ENCODE data around the gene PDGFRB. TPM values are rescaled to one million over a fixed set of nuclear protein-coding genes. Genes with fewer than 3 reads are reported as not detected.
"Not testable (repeated sequence)": the region's sequence is repeated elsewhere in the genome, so short reads cannot be mapped to it uniquely, and the experiment has no call there.

PDGFRB gene
- total RNA-seq, 2 experiments from 2014 or later = 53.3 to 68.9 TPM

GRCh38 chr5:150104550-150104870 is 51.1 kb downstream of the PDGFRB start:
- peaks cover 5% of the 10 kb centered on the region for H3K4me1 Mint-ChIP-seq
- no peaks in the 10 kb centered on the region for H3K9me3 Mint-ChIP-seq (ENCODE audit: low read depth)
- ATAC-seq (no peak), DNase-seq (no peak)
- peaks cover 8% of the 10 kb centered on the region for H3K27me3 Mint-ChIP-seq
- H3K27ac Mint-ChIP-seq = no peak overlapping the region
- no peak overlapping the region for H3K4me3 Mint-ChIP-seq
- H3K36me3 Mint-ChIP-seq = no peaks in the 10 kb centered on the region
- CTCF ChIA-PET = no interaction called here

- CTCF ChIA-PET = no interaction called here
- no peak for ATAC-seq
- Mint-ChIP-seq H3K4me1 (peaks cover 5% of the 10 kb centered on the region), H3K4me3 (no peak overlapping the region), H3K27me3 (peaks cover 11% of the 10 kb centered on the region), H3K36me3 (no peaks in the 10 kb centered on the region), H3K27ac (no peak overlapping the region), H3K9me3 (ENCODE audit: low read depth) (no peaks in the 10 kb centered on the region)
- DNase-seq = no peak
Measured at GRCh38 chr5:150103678-150104549, 51.7 kb downstream of the PDGFRB start.

GRCh38 chr5:150101023-150101422 is 54.6 kb downstream of the PDGFRB start:
- Mint-ChIP-seq H3K36me3 (no peaks in the 10 kb centered on the region), H3K4me3 (no peak overlapping the region), H3K27me3 (peaks cover 28% of the 10 kb centered on the region), H3K9me3 (ENCODE audit: low read depth) (no peaks in the 10 kb centered on the region), H3K27ac (no peak overlapping the region), H3K4me1 (no peaks in the 10 kb centered on the region)
- CTCF ChIA-PET = no interaction called here
- DNase-seq (no peak), ATAC-seq (no peak)

- no peaks in the 10 kb centered on the region for H3K9me3 Mint-ChIP-seq (ENCODE audit: low read depth)
- no peak overlapping the region for H3K27ac Mint-ChIP-seq
- no peaks in the 10 kb centered on the region for H3K36me3 Mint-ChIP-seq
- H3K4me3 Mint-ChIP-seq = no peak overlapping the region
- H3K4me1 Mint-ChIP-seq = peaks cover 3% of the 10 kb centered on the region
- ATAC-seq (no peak), DNase-seq (no peak)
- CTCF ChIA-PET = no interaction called here
- H3K27me3 Mint-ChIP-seq = peaks cover 44% of the 10 kb centered on the region
Measured at GRCh38 chr5:150097152-150097551, 58.5 kb downstream of the PDGFRB start.

- H3K9me3 Mint-ChIP-seq (ENCODE audit: low read depth) = no peaks in the 10 kb centered on the region
- peak; percentile 39 for ATAC-seq
- CTCF ChIA-PET = no interaction called here
- peaks cover 60% of the 10 kb centered on the region for H3K27me3 Mint-ChIP-seq
- H3K4me1 Mint-ChIP-seq = peaks cover 8% of the 10 kb centered on the region
- no peak overlapping the region for H3K27ac Mint-ChIP-seq
- H3K36me3 Mint-ChIP-seq = no peaks in the 10 kb centered on the region
- H3K4me3 Mint-ChIP-seq = no peak overlapping the region
- DNase-seq = no peak
Measured at GRCh38 chr5:150092159-150092787, 63.4 kb downstream of the PDGFRB start.

- ATAC-seq (no peak), DNase-seq (no peak)
- no peak within 1 kb of the TSS for H3K27ac Mint-ChIP-seq
- peaks cover 9% of the 10 kb centered on the region for H3K4me1 Mint-ChIP-seq
- H3K27me3 Mint-ChIP-seq = peaks cover 73% of the 10 kb centered on the region
- no peaks in the 10 kb centered on the region for H3K9me3 Mint-ChIP-seq (ENCODE audit: low read depth)
- CTCF ChIA-PET = no interaction called here
- no peaks in the 10 kb centered on the region for H3K36me3 Mint-ChIP-seq
- no peak within 1 kb of the TSS for H3K4me3 Mint-ChIP-seq
Measured at GRCh38 chr5:150085950-150086715, 69.5 kb downstream of the PDGFRB start, which contains the start of gene CSF1R. CSF1R (minus strand) TSS chr5:150086554; CDS start chr5:150086427, 127 bp downstream.

GRCh38 chr5:150085191-150085912 is 70.3 kb downstream of the PDGFRB start:
- peaks cover 9% of the 10 kb centered on the region for H3K4me1 Mint-ChIP-seq
- no peak overlapping the region for H3K27ac Mint-ChIP-seq
- CTCF ChIA-PET = no interaction called here
- no peak for ATAC-seq
- peaks cover 66% of the 10 kb centered on the region for H3K27me3 Mint-ChIP-seq
- peak; percentile 26 for DNase-seq
- H3K4me3 Mint-ChIP-seq = no peak overlapping the region
- H3K36me3 Mint-ChIP-seq = no peaks in the 10 kb centered on the region
- H3K9me3 Mint-ChIP-seq (ENCODE audit: low read depth) = no peaks in the 10 kb centered on the region

GRCh38 chr5:150084754-150085153 is 70.9 kb downstream of the PDGFRB start:
- H3K9me3 Mint-ChIP-seq (ENCODE audit: low read depth); H3K4me3 Mint-ChIP-seq; H3K36me3 Mint-ChIP-seq; H3K4me1 Mint-ChIP-seq; ATAC-seq; CTCF ChIA-PET; H3K27ac Mint-ChIP-seq: not testable (repeated sequence)
- H3K27me3 Mint-ChIP-seq = peaks cover 63% of the 10 kb centered on the region
- peak; percentile 12 for DNase-seq

GRCh38 chr5:150082889-150083288 is 72.8 kb downstream of the PDGFRB start:
- no peak for ATAC-seq
- CTCF ChIA-PET = no interaction called here
- peaks cover 50% of the 10 kb centered on the region for H3K27me3 Mint-ChIP-seq
- H3K27ac Mint-ChIP-seq = no peak overlapping the region
- no peaks in the 10 kb centered on the region for H3K36me3 Mint-ChIP-seq
- H3K9me3 Mint-ChIP-seq (ENCODE audit: low read depth) = no peaks in the 10 kb centered on the region
- H3K4me3 Mint-ChIP-seq = no peak overlapping the region
- H3K4me1 Mint-ChIP-seq = peaks cover 9% of the 10 kb centered on the region
- peak; percentile 12 for DNase-seq

- DNase-seq (peak; percentile 38), ATAC-seq (peak; percentile 16)
- Mint-ChIP-seq H3K27ac (no peak overlapping the region), H3K9me3 (ENCODE audit: low read depth) (no peaks in the 10 kb centered on the region), H3K4me1 (peaks cover 9% of the 10 kb centered on the region), H3K36me3 (no peaks in the 10 kb centered on the region), H3K4me3 (no peak overlapping the region), H3K27me3 (peaks cover 45% of the 10 kb centered on the region)
- CTCF ChIA-PET = no interaction called here
Measured at GRCh38 chr5:150082374-150082773, 73.3 kb downstream of the PDGFRB start.

GRCh38 chr5:150081541-150082283 is 73.9 kb downstream of the PDGFRB start:
- Mint-ChIP-seq H3K27ac (no peak overlapping the region), H3K27me3 (peaks cover 42% of the 10 kb centered on the region), H3K9me3 (ENCODE audit: low read depth) (no peaks in the 10 kb centered on the region), H3K36me3 (no peaks in the 10 kb centered on the region), H3K4me1 (peaks cover 9% of the 10 kb centered on the region), H3K4me3 (no peak overlapping the region)
- CTCF ChIA-PET = no interaction called here
- ATAC-seq = no peak
- DNase-seq = peak; percentile 38

GRCh38 chr5:150080696-150081435 is 74.8 kb downstream of the PDGFRB start:
- Mint-ChIP-seq H3K4me3 (no peak overlapping the region), H3K27me3 (peaks cover 34% of the 10 kb centered on the region), H3K9me3 (ENCODE audit: low read depth) (no peaks in the 10 kb centered on the region), H3K4me1 (peaks cover 9% of the 10 kb centered on the region), H3K36me3 (no peaks in the 10 kb centered on the region), H3K27ac (no peak overlapping the region)
- ATAC-seq (no peak), DNase-seq (peak; percentile 5)
- CTCF ChIA-PET = no interaction called here
